ENCODE measurements around the gene PAQR8. TPM values are rescaled to one million over a fixed set of nuclear protein-coding genes. Genes with fewer than 3 reads are reported as not detected.

The PAQR8 gene
- total RNA-seq, 1 donor from 2014 or later = 9.5 TPM

- H3K27ac Mint-ChIP-seq = no peak overlapping the region
- no peaks in the 10 kb centered on the region for H3K9me3 Mint-ChIP-seq
- H3K4me3 Mint-ChIP-seq = no peak overlapping the region
- no peak for TF ChIP-seq CTCF (IDR thresholded peaks at IDR 0.05; ENCODE audit: unreplicated experiment)
- no peaks in the 10 kb centered on the region for H3K36me3 Mint-ChIP-seq
- H3K27me3 Mint-ChIP-seq (ENCODE audit: low read depth) = no peaks in the 10 kb centered on the region
- no peak for DNase-seq (ENCODE audit: low spot score in 2 of 2, unreplicated experiment in 2 of 2)
- H3K4me1 Mint-ChIP-seq = peaks cover 24% of the 10 kb centered on the region
Observed at GRCh38 chr6:52393780-52394179, 31.8 kb downstream of the PAQR8 start.

GRCh38 chr6:52394251-52394666, 32.3 kb downstream of the PAQR8 start:
- no peak overlapping the region for H3K4me3 Mint-ChIP-seq
- H3K27me3 Mint-ChIP-seq (ENCODE audit: low read depth) = no peaks in the 10 kb centered on the region
- H3K4me1 Mint-ChIP-seq = peaks cover 19% of the 10 kb centered on the region
- no peaks in the 10 kb centered on the region for H3K36me3 Mint-ChIP-seq
- no peak for DNase-seq (ENCODE audit: low spot score in 2 of 2, unreplicated experiment in 2 of 2)
- no peak for TF ChIP-seq CTCF (IDR thresholded peaks at IDR 0.05; ENCODE audit: unreplicated experiment)
- H3K9me3 Mint-ChIP-seq = no peaks in the 10 kb centered on the region
- no peak overlapping the region for H3K27ac Mint-ChIP-seq

- no peaks in the 10 kb centered on the region for H3K27me3 Mint-ChIP-seq (ENCODE audit: low read depth)
- DNase-seq (ENCODE audit: low spot score in 2 of 2, unreplicated experiment in 2 of 2) = no peak
- H3K9me3 Mint-ChIP-seq = no peaks in the 10 kb centered on the region
- no peak overlapping the region for H3K4me3 Mint-ChIP-seq
- no peak overlapping the region for H3K27ac Mint-ChIP-seq
- no peaks in the 10 kb centered on the region for H3K36me3 Mint-ChIP-seq
- TF ChIP-seq CTCF (IDR thresholded peaks at IDR 0.05; ENCODE audit: unreplicated experiment) = no peak
- peaks cover 9% of the 10 kb centered on the region for H3K4me1 Mint-ChIP-seq
Observed at GRCh38 chr6:52395969-52396368, 34.0 kb downstream of the PAQR8 start.

- Mint-ChIP-seq H3K27ac (no peak overlapping the region), H3K4me3 (no peak overlapping the region), H3K4me1 (peaks cover 6% of the 10 kb centered on the region), H3K27me3 (ENCODE audit: low read depth) (no peaks in the 10 kb centered on the region), H3K36me3 (peaks cover 8% of the 10 kb centered on the region), H3K9me3 (no peaks in the 10 kb centered on the region)
- peak; percentile 80 for TF ChIP-seq CTCF (IDR thresholded peaks at IDR 0.05; ENCODE audit: unreplicated experiment)
- no peak for DNase-seq (ENCODE audit: low spot score in 2 of 2, unreplicated experiment in 2 of 2)
Observed at GRCh38 chr6:52399511-52400312, 37.8 kb downstream of the PAQR8 start.

GRCh38 chr6:52400313-52401041, 38.5 kb downstream of the PAQR8 start:
- Mint-ChIP-seq H3K27ac (no peak overlapping the region), H3K4me1 (peaks cover 6% of the 10 kb centered on the region), H3K36me3 (peaks cover 8% of the 10 kb centered on the region), H3K9me3 (no peaks in the 10 kb centered on the region), H3K4me3 (no peak overlapping the region), H3K27me3 (ENCODE audit: low read depth) (no peaks in the 10 kb centered on the region)
- no peak for DNase-seq (ENCODE audit: low spot score in 2 of 2, unreplicated experiment in 2 of 2)
- no peak for TF ChIP-seq CTCF (IDR thresholded peaks at IDR 0.05; ENCODE audit: unreplicated experiment)
